PC-9 (cell line): Measurements from ENCODE around the gene SMIM21. TPM values are rescaled to one million over a fixed set of nuclear protein-coding genes. Genes with fewer than 3 reads are reported as not detected.

ENCODE experiments used
- BruUV-seq: library from RNA; stranded (reverse); fragments of 400-500 nt; replicated peaks from 2 replicates; lab custom pipeline; 2021; lab: Mats Ljungman, UMichigan
- CTCF ChIA-PET: fragments of 300-600 bp; sonication (Branson Sonifier 250); formaldehyde crosslinking; loops from one replicate; lab custom pipeline; 2022; ENCODE audit warnings: antibody characterized with exemption; lab: Charles Lee
- POLR2A ChIA-PET: fragments of 300-600 bp; sonication (Branson Sonifier 250); formaldehyde crosslinking; loops from one replicate; lab custom pipeline; 2022; ENCODE audit warnings: antibody characterized with exemption; ENCODE audit not compliant: unreplicated experiment; lab: Charles Lee
- DNase-seq, 2 experiments: peaks; one replicate each; pipeline versions ENCODE4 v3.0.0 to v3.0.0-alpha.2; 2015 to 2022; ENCODE audit warnings: mixed read lengths in 1 of 2
- H2AFZ ChIP-seq: fragments of 200-600 bp; sonication (generic); 2 replicates; pipeline ENCODE4 v1.8.1; 2017; ENCODE audit warnings: antibody characterized with exemption
- H3F3A ChIP-seq: fragments of 200-600 bp; sonication (generic); 2 replicates; pipeline ENCODE4 v1.8.1; 2017; ENCODE audit warnings: antibody characterized with exemption, mild to moderate bottlenecking, low read depth; ENCODE audit not compliant: insufficient read depth
- H3K27ac ChIP-seq: fragments of 200-600 bp; sonication (generic); 2 replicates; pipeline ENCODE4 v1.6.1; 2016; ENCODE audit warnings: mixed run types
- H3K27me3 ChIP-seq: fragments of 200-600 bp; sonication (generic); 2 replicates; pipeline ENCODE4 v1.6.1; 2016; ENCODE audit warnings: low read depth, mixed run types; ENCODE audit not compliant: insufficient read depth
- H3K36me3 ChIP-seq: fragments of 200-600 bp; sonication (generic); 2 replicates; pipeline ENCODE4 v1.6.1; 2016; ENCODE audit warnings: low read depth, mixed run types
- H3K4me1 ChIP-seq: fragments of 200-600 bp; sonication (generic); replicated peaks from 2 replicates; pipeline ENCODE4 v1.6.1; 2016; ENCODE audit warnings: mixed run types; ENCODE audit not compliant: insufficient read depth
- H3K4me2 ChIP-seq: fragments of 200-600 bp; sonication (generic); 2 replicates; pipeline ENCODE4 v1.6.1; 2017; ENCODE audit warnings: mixed run types
- H3K4me3 ChIP-seq: fragments of 200-600 bp; sonication (generic); 2 replicates; pipeline ENCODE4 v1.6.1; 2016; ENCODE audit warnings: mixed run types
- H3K79me2 ChIP-seq: fragments of 200-600 bp; sonication (generic); 2 replicates; pipeline ENCODE4 v1.6.1; 2017; ENCODE audit warnings: low read depth, mixed run types
- H3K9me2 ChIP-seq: fragments of 200-600 bp; sonication (generic); 2 replicates; pipeline ENCODE4 v1.8.1; 2017; ENCODE audit warnings: mild to moderate bottlenecking; ENCODE audit not compliant: insufficient read depth
- H3K9me3 ChIP-seq: fragments of 200-600 bp; sonication (generic); 2 replicates; pipeline ENCODE4 v1.8.1; 2016; ENCODE audit warnings: low read depth; ENCODE audit not compliant: insufficient read depth
- H4K20me1 ChIP-seq: fragments of 200-600 bp; sonication (generic); 2 replicates; pipeline ENCODE4 v1.8.1; 2017; ENCODE audit not compliant: insufficient read depth
- CTCF ChIP-seq: fragments of 200-600 bp; sonication (generic); conservative IDR thresholded peaks from 2 replicates; pipeline ENCODE4 v1.6.1; 2017; ENCODE audit warnings: mixed run types, antibody characterized with exemption, mild to moderate bottlenecking, moderate library complexity
- EZH2 ChIP-seq: fragments of 200-600 bp; sonication (generic); IDR thresholded peaks from 2 replicates; pipeline ENCODE4 v1.8.0; 2017; ENCODE audit warnings: antibody characterized with exemption, low read depth
- intact Hi-C: fragments of 100-400 bp; cut with micrococcal nuclease; formaldehyde crosslinking; loops from one replicate; pipeline ENCODE4 v1.10.0; 2022; ENCODE audit not compliant: unreplicated experiment
- total RNA-seq: library from RNA; stranded (reverse); gene quantifications from 2 replicates; pipeline ENCODE4 v1.2.3, GENCODE V29; 2021

SMIM21 gene
- total RNA-seq, 1 experiment from 2014 or later: not detected

GRCh38 chr18:75365254-75365629 lies 62.3 kb downstream of the SMIM21 start:
- Histone ChIP-seq H3F3A (no peaks in the 10 kb centered on the region), H3K9me2 (no peaks in the 10 kb centered on the region), H3K79me2 (no peaks in the 10 kb centered on the region), H3K36me3 (no peaks in the 10 kb centered on the region), H3K9me3 (no peaks in the 10 kb centered on the region), H3K4me3 (no peak overlapping the region), H4K20me1 (no peaks in the 10 kb centered on the region), H3K27me3 (peaks cover 94% of the 10 kb centered on the region), H3K27ac (no peak overlapping the region), H2AFZ (no peak overlapping the region), H3K4me1 (no peaks in the 10 kb centered on the region), H3K4me2 (no peak overlapping the region)
- BruUV-seq: no TSS peak
- CTCF ChIA-PET: no interaction called here
- intact Hi-C loops: no loop called here
- DNase-seq: no peak
- POLR2A ChIA-PET: no interaction called here
- no peak for TF ChIP-seq CTCF
- no peak for TF ChIP-seq EZH2

- BruUV-seq: no TSS peak
- Histone ChIP-seq H3K27ac (no peak overlapping the region), H3F3A (no peaks in the 10 kb centered on the region), H4K20me1 (no peaks in the 10 kb centered on the region), H3K4me1 (no peaks in the 10 kb centered on the region), H3K36me3 (no peaks in the 10 kb centered on the region), H3K27me3 (peaks cover 94% of the 10 kb centered on the region), H3K9me2 (no peaks in the 10 kb centered on the region), H3K79me2 (no peaks in the 10 kb centered on the region), H3K4me2 (no peak overlapping the region), H3K4me3 (no peak overlapping the region), H3K9me3 (no peaks in the 10 kb centered on the region), H2AFZ (no peak overlapping the region)
- TF ChIP-seq EZH2: no peak
- TF ChIP-seq CTCF: no peak
- ChIA-PET CTCF (no interaction called here), POLR2A (no interaction called here)
- intact Hi-C loops: no loop called here
- DNase-seq: no peak
Measured at GRCh38 chr18:75364512-75365253, 62.8 kb downstream of the SMIM21 start.

- no peak for TF ChIP-seq EZH2
- no peak for TF ChIP-seq CTCF
- no peak for DNase-seq
- Histone ChIP-seq H3K79me2 (no peaks in the 10 kb centered on the region), H3K9me3 (no peaks in the 10 kb centered on the region), H3K9me2 (no peaks in the 10 kb centered on the region), H3K27ac (no peak overlapping the region), H3K36me3 (no peaks in the 10 kb centered on the region), H3K27me3 (peaks cover 95% of the 10 kb centered on the region), H2AFZ (no peak overlapping the region), H3K4me1 (no peaks in the 10 kb centered on the region), H3F3A (no peaks in the 10 kb centered on the region), H3K4me2 (no peak overlapping the region), H4K20me1 (no peaks in the 10 kb centered on the region), H3K4me3 (no peak overlapping the region)
- ChIA-PET CTCF (no interaction called here), POLR2A (no interaction called here)
- intact Hi-C loops: no loop called here
- BruUV-seq: no TSS peak
Measured at GRCh38 chr18:75363446-75364225, 63.9 kb downstream of the SMIM21 start.
